Lung (tissue), 16 donors: ENCODE measurements around the gene THG1L. TPM values are rescaled to one million over a fixed set of nuclear protein-coding genes. Genes with fewer than 3 reads are reported as not detected.
"Not testable (repeated sequence)": the region's sequence is repeated elsewhere in the genome, so short reads cannot be mapped to it uniquely, and the experiment has no call there.

Experiments
- ATAC-seq: fragments of 200-7000 bp; cut with Tn5 transposase; one replicate; pipeline ENCODE4 v1.9.1; 2020; ENCODE audit warnings: moderate number of reproducible peaks; ENCODE audit not compliant: insufficient read depth, low FRiP score
- DNase-seq, 3 donors: peaks; one replicate each; pipeline ENCODE4 v3.0.0-alpha.2; 2013 to 2017
- H3K27ac ChIP-seq, 2 donors: one replicate each; pipeline ENCODE4 v1.5.1; 2013; ENCODE audit warnings: mild to moderate bottlenecking in 2 of 2, moderate library complexity in 2 of 2, control low read depth in 1 of 2, inconsistent platforms in 1 of 2, low read depth in 1 of 2, low read length in 1 of 2
- H3K27me3 ChIP-seq, 3 donors: one replicate each; pipeline ENCODE4 v1.5.1; 2013; ENCODE audit warnings: low read length in 2 of 3; ENCODE audit not compliant: control insufficient read depth in 3 of 3, insufficient read depth in 3 of 3
- H3K36me3 ChIP-seq, 4 donors: one replicate each; pipeline ENCODE4 v1.5.1; 2013; ENCODE audit warnings: low read length in 4 of 4, mild to moderate bottlenecking in 1 of 4, moderate library complexity in 1 of 4; ENCODE audit not compliant: control insufficient read depth in 4 of 4, insufficient read depth in 4 of 4
- H3K4me1 ChIP-seq, 5 donors: one replicate each; pipeline ENCODE4 v1.5.1; 2013; ENCODE audit warnings: low read length in 5 of 5, mild to moderate bottlenecking in 2 of 5, moderate library complexity in 1 of 5; ENCODE audit not compliant: control insufficient read depth in 5 of 5, insufficient read depth in 5 of 5
- H3K4me3 ChIP-seq: one replicate; pipeline ENCODE4 v1.5.1; 2013; ENCODE audit warnings: mild to moderate bottlenecking, control low read depth, moderate library complexity
- H3K9ac ChIP-seq, 2 donors: one replicate each; pipeline ENCODE4 v1.5.1; 2013; ENCODE audit warnings: low read length in 2 of 2, control low read depth in 1 of 2; ENCODE audit not compliant: insufficient read depth in 1 of 2
- H3K9me3 ChIP-seq, 4 donors: one replicate each; pipeline ENCODE4 v1.5.1; 2013; ENCODE audit warnings: low read length in 3 of 4, mild to moderate bottlenecking in 1 of 4, moderate library complexity in 1 of 4; ENCODE audit not compliant: control insufficient read depth in 4 of 4, insufficient read depth in 3 of 4
- WGBS, 2 donors: extraction: QIAGEN DNeasy Blood & Tissue Kit; methylation state at CpG; one replicate each; pipeline ENCODE4 v1.1.7; 2013; 5-methylcytosine and 5-hydroxymethylcytosine counted together
- long read RNA-seq, 5 donors: transcript quantifications; one replicate each; lab custom pipeline, GENCODE V29; 2026
- polyA plus RNA-seq, 2 donors: library from polyadenylated mRNA; stranded (reverse); fragments of 200-250 nt; gene quantifications; one replicate each; pipeline ENCODE4 v1.2.1, GENCODE V29; 2013
- total RNA-seq, 2 donors: library from RNA; depleted of rRNA in 1 of 2; stranded (reverse); fragments of >200 nt in 1 of 2; gene quantifications; one replicate each; pipeline ENCODE4 v1.2.1, GENCODE V29; 2014 to 2021
- TF ChIP-seq, protein P1 (sequence below): IDR thresholded peaks from 2 replicates; pipeline ENCODE4 v1.5.1; 2012; ENCODE audit warnings: mild to moderate bottlenecking; ENCODE audit errors: control extremely low read depth, extremely low read depth
- donor health status: control.
- donor health status: control.
- donor health status: Bipolar disorder and iron deficiency.
- donor health status: healthy.
- donor health status: DM: yes; HTN: yes; CAD: no.

Gene THG1L
- 10 to 100 TPM in 1 of 2 donors, 1 to 10 TPM in 1; 9.5 to 22.0 TPM for total RNA-seq
- 10 to 100 TPM in 1 of 2 donors, 1 to 10 TPM in 1; 8.0 to 14.6 TPM for polyA plus RNA-seq
- long read RNA-seq, donor 1, transcript THG1L-201 (6 exons, 3,107 nt) = major isoform, 12 of 20 reads
- long read RNA-seq, donor 1, partial matches to known transcripts = 8 of 20 reads
- long read RNA-seq, donor 1, other reads (novel, unspliced or antisense) = 0 of 20 reads
- long read RNA-seq, donor 2, partial matches to known transcripts = 7 of 11 reads
- long read RNA-seq, donor 2, other reads (novel, unspliced or antisense) = 0 of 11 reads
- long read RNA-seq, donor 3, transcript THG1L-201 (6 exons, 3,107 nt) = major isoform, 6 of 6 reads
- long read RNA-seq, donor 3, partial matches to known transcripts = 0 of 6 reads
- long read RNA-seq, donor 3, other reads (novel, unspliced or antisense) = 0 of 6 reads
- long read RNA-seq, donor 4, partial matches to known transcripts = 6 of 7 reads
- long read RNA-seq, donor 4, other reads (novel, unspliced or antisense) = 0 of 7 reads
- long read RNA-seq, donor 5, transcript THG1L-201 (6 exons, 3,107 nt) = major isoform, 20 of 32 reads
- long read RNA-seq, donor 5, partial matches to known transcripts = 12 of 32 reads
- long read RNA-seq, donor 5, other reads (novel, unspliced or antisense) = 0 of 32 reads

- 2% methylated on average over 47 of the region's 47 CpGs for WGBS, 2 donors
Measured at GRCh38 chr5:157731272-157732129, at the start of gene THG1L. THG1L (plus strand) TSS chr5:157731420; CDS start chr5:157731441, 21 bp downstream.

DNA sequence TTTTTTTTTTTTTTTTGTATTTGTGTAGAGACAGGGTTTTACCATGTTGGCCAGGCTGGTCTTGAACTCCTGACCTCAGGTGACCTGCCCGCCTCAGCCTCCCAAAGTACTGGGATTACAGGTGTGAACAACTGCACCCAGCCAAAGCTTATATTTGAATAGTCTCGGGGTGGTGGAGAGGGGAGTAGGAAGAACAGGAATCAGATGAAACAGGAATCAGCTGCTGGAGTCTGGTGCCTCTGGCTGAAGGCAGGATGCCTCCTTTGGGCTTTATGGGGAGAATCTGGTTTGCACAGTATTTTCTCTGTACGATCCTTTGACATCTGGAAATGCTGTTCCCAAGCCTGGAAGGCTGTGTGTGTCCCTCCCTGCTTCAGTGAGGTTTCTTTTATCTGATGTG is 49.0 kb upstream of the THG1L start:
- DNase-seq = no peak
- H3K4me3 ChIP-seq = no peak overlapping the region
- no peak for ATAC-seq
- 67 to 82% methylated on average over 3 of the region's 3 CpGs for WGBS, 2 donors
- no peaks in the 10 kb centered on the region for H3K9me3 ChIP-seq
- no peak overlapping the region for H3K9ac ChIP-seq
- no peak overlapping the region for H3K27ac ChIP-seq
- TF ChIP-seq, protein P1, sequence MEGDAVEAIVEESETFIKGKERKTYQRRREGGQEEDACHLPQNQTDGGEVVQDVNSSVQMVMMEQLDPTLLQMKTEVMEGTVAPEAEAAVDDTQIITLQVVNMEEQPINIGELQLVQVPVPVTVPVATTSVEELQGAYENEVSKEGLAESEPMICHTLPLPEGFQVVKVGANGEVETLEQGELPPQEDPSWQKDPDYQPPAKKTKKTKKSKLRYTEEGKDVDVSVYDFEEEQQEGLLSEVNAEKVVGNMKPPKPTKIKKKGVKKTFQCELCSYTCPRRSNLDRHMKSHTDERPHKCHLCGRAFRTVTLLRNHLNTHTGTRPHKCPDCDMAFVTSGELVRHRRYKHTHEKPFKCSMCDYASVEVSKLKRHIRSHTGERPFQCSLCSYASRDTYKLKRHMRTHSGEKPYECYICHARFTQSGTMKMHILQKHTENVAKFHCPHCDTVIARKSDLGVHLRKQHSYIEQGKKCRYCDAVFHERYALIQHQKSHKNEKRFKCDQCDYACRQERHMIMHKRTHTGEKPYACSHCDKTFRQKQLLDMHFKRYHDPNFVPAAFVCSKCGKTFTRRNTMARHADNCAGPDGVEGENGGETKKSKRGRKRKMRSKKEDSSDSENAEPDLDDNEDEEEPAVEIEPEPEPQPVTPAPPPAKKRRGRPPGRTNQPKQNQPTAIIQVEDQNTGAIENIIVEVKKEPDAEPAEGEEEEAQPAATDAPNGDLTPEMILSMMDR = no peak
- H3K4me1 ChIP-seq = no peaks in the 10 kb centered on the region
- no peaks in the 10 kb centered on the region for H3K36me3 ChIP-seq
- no peaks in the 10 kb centered on the region for H3K27me3 ChIP-seq

More at GRCh38 chr5:157731272-157732129, at the start of gene THG1L:
- Histone ChIP-seq H3K4me1 (peaks cover 0 to 4% (median 0%) of the 10 kb centered on the region in 5 donors), H3K4me3 (peak within 1 kb of the TSS; percentile 59), H3K9ac (peak within 1 kb of the TSS in 1 of 2 donors; percentile 62), H3K36me3 (peaks cover 0 to 6% (median 3%) of the 10 kb centered on the region in 4 donors), H3K27ac (peak within 1 kb of the TSS; percentile 92 to 97), H3K9me3 (no peaks in the 10 kb centered on the region), H3K27me3 (no peaks in the 10 kb centered on the region)
- ATAC-seq (peak; percentile 99), DNase-seq (peak; percentile 99)
- TF ChIP-seq, protein P1 = no peak

- whole genome bisulfite sequencing, 2 donors = 93 to 94% methylated on average over 14 of the region's 14 CpGs
- H3K27ac ChIP-seq = not testable (repeated sequence)
Measured at GRCh38 chr5:157686276-157687197, 44.7 kb upstream of the THG1L start.

More at GRCh38 chr5:157686276-157687197, 44.7 kb upstream of the THG1L start:
- DNase-seq, H3K4me3 ChIP-seq, H3K9me3 ChIP-seq, H3K36me3 ChIP-seq, ATAC-seq, H3K4me1 ChIP-seq, H3K9ac ChIP-seq, H3K27me3 ChIP-seq: not testable (repeated sequence)
